H9 (cell line): ENCODE results near the gene E2F7. TPM values are rescaled to one million over a fixed set of nuclear protein-coding genes. Genes with fewer than 3 reads are reported as not detected.
A peak's percentile ranks its signal among the peaks of the same experiment; 100 is the strongest.

Experiments used
- DNase-seq: peaks from one replicate; pipeline ENCODE4 v3.0.0-alpha.2; 2017
- H2AFZ ChIP-seq: one replicate; pipeline ENCODE4 v1.6.1; 2013; ENCODE audit warnings: mild to moderate bottlenecking, low read length, control low read depth, moderate library complexity
- H2AK5ac ChIP-seq: 2 replicates; pipeline ENCODE4 v1.6.1; 2013; ENCODE audit warnings: low read length, control low read depth, mixed read lengths; ENCODE audit not compliant: insufficient read length
- H2BK120ac ChIP-seq: one replicate; pipeline ENCODE4 v1.6.1; 2013; ENCODE audit warnings: low read depth, mild to moderate bottlenecking, low read length, control low read depth, inconsistent platforms; ENCODE audit not compliant: poor library complexity, severe bottlenecking
- H2BK12ac ChIP-seq: 2 replicates; pipeline ENCODE4 v1.6.1; 2013; ENCODE audit warnings: low read length, control low read depth, mixed read lengths, low read depth; ENCODE audit not compliant: insufficient read length
- H2BK15ac ChIP-seq: 2 replicates; pipeline ENCODE4 v1.6.1; 2013; ENCODE audit warnings: low read depth, low read length, control low read depth
- H2BK20ac ChIP-seq: one replicate; pipeline ENCODE4 v1.6.1; 2013; ENCODE audit warnings: low read depth, mild to moderate bottlenecking, low read length, control low read depth, inconsistent platforms; ENCODE audit not compliant: poor library complexity, severe bottlenecking
- H2BK5ac ChIP-seq: 2 replicates; pipeline ENCODE4 v1.6.1; 2013; ENCODE audit warnings: low read length, control low read depth, mixed read lengths; ENCODE audit not compliant: insufficient read length
- H3K14ac ChIP-seq: 2 replicates; pipeline ENCODE4 v1.6.1; 2013; ENCODE audit warnings: low read length, control low read depth; ENCODE audit not compliant: insufficient read depth
- H3K18ac ChIP-seq: 2 replicates; pipeline ENCODE4 v1.6.1; 2013; ENCODE audit warnings: low read depth, mild to moderate bottlenecking, mixed read lengths, low read length, control low read depth; ENCODE audit not compliant: insufficient read length
- H3K23ac ChIP-seq: 2 replicates; pipeline ENCODE4 v1.6.1; 2013; ENCODE audit warnings: low read length, control low read depth, mixed read lengths, low read depth; ENCODE audit not compliant: insufficient read length
- H3K23me2 ChIP-seq: 2 replicates; pipeline ENCODE4 v1.6.1; 2013; ENCODE audit warnings: low read depth, mild to moderate bottlenecking, mixed read lengths, low read length, control low read depth; ENCODE audit not compliant: insufficient read length, poor library complexity, severe bottlenecking
- H3K27ac ChIP-seq: 2 replicates; pipeline ENCODE4 v1.5.1; 2013; ENCODE audit warnings: low read length, control low read depth, mixed read lengths, low read depth; ENCODE audit not compliant: insufficient read length
- H3K27me3 ChIP-seq: 2 replicates; pipeline ENCODE4 v1.6.1; 2013; ENCODE audit warnings: low read length, control low read depth, inconsistent platforms; ENCODE audit not compliant: insufficient read depth
- H3K4ac ChIP-seq: 2 replicates; pipeline ENCODE4 v1.6.1; 2013; ENCODE audit warnings: low read depth, mild to moderate bottlenecking, control low read depth, inconsistent platforms, low read length, moderate library complexity
- H3K4me1 ChIP-seq: 2 replicates; pipeline ENCODE4 v1.6.1; 2013; ENCODE audit warnings: low read length, control low read depth, inconsistent platforms; ENCODE audit not compliant: insufficient read depth
- H3K4me2 ChIP-seq: 2 replicates; pipeline ENCODE4 v1.6.1; 2013; ENCODE audit warnings: low read length, control low read depth, mixed read lengths; ENCODE audit not compliant: insufficient read length, insufficient read depth
- H3K56ac ChIP-seq: 2 replicates; pipeline ENCODE4 v1.6.1; 2013; ENCODE audit warnings: low read depth, mild to moderate bottlenecking, mixed read lengths, low read length, control low read depth; ENCODE audit not compliant: insufficient read length
- H3K79me1 ChIP-seq: 2 replicates; pipeline ENCODE4 v1.6.1; 2013; ENCODE audit warnings: low read depth, mild to moderate bottlenecking, moderate library complexity, low read length, control low read depth, inconsistent platforms; ENCODE audit not compliant: insufficient read depth, poor library complexity, severe bottlenecking
- H3K79me2 ChIP-seq: 2 replicates; pipeline ENCODE4 v1.6.1; 2013; ENCODE audit warnings: low read length, control low read depth, inconsistent platforms; ENCODE audit not compliant: insufficient read depth
- H3K9ac ChIP-seq: 2 replicates; pipeline ENCODE4 v1.6.1; 2013; ENCODE audit warnings: low read length, control low read depth, mixed read lengths; ENCODE audit not compliant: insufficient read length; ENCODE audit errors: extremely low read depth
- H3K9me3 ChIP-seq: one replicate; pipeline ENCODE4 v1.6.1; 2013; ENCODE audit warnings: low read depth, low read length, inconsistent platforms; ENCODE audit not compliant: control insufficient read depth
- H3T11ph ChIP-seq: one replicate; pipeline ENCODE4 v1.6.1; 2013; ENCODE audit warnings: mild to moderate bottlenecking, low read length, control low read depth, inconsistent platforms
- H4K20me1 ChIP-seq: one replicate; pipeline ENCODE4 v1.6.1; 2013; ENCODE audit not compliant: control insufficient read depth, insufficient read length, insufficient read depth
- H4K5ac ChIP-seq: 2 replicates; pipeline ENCODE4 v1.6.1; 2013; ENCODE audit warnings: low read depth, mild to moderate bottlenecking, mixed read lengths, low read length, control low read depth; ENCODE audit not compliant: insufficient read length
- H4K8ac ChIP-seq: replicated peaks from 2 replicates; pipeline ENCODE4 v1.6.1; 2013; ENCODE audit warnings: low read length, control low read depth, mixed read lengths, low read depth; ENCODE audit not compliant: insufficient read length
- H4K91ac ChIP-seq: 2 replicates; pipeline ENCODE4 v1.6.1; 2013; ENCODE audit warnings: low read depth, mild to moderate bottlenecking, moderate library complexity, mixed read lengths, low read length, control low read depth; ENCODE audit not compliant: insufficient read length
- H3K27ac Mint-ChIP-seq, 3 experiments: 2 replicates in 2 of 3; 3 replicates in 1 of 3; pipeline ENCODE4 v1.8.0; 2020 to 2021; ENCODE audit warnings: mixed read lengths in 3 of 3, mild to moderate bottlenecking in 1 of 3, moderate library complexity in 1 of 3
- H3K27me3 Mint-ChIP-seq: 2 replicates; pipeline ENCODE4 v1.8.0; 2021; ENCODE audit warnings: low read depth, mild to moderate bottlenecking, moderate library complexity, mixed read lengths
- H3K36me3 Mint-ChIP-seq, 3 experiments: 2 replicates in 2 of 3; 3 replicates in 1 of 3; pipeline ENCODE4 v1.8.0; 2020 to 2021; ENCODE audit warnings: low read depth in 3 of 3, mixed read lengths in 3 of 3; ENCODE audit not compliant: insufficient read depth in 1 of 3
- H3K4me1 Mint-ChIP-seq, 2 experiments: 2 replicates each; pipeline ENCODE4 v1.8.0; 2020; ENCODE audit warnings: mixed read lengths in 2 of 2
- H3K4me3 Mint-ChIP-seq, 2 experiments: 2 replicates in 1 of 2; 3 replicates in 1 of 2; pipeline ENCODE4 v1.8.0; 2020 to 2021; ENCODE audit warnings: mild to moderate bottlenecking in 2 of 2, mixed read lengths in 2 of 2, moderate library complexity in 1 of 2
- H3K9me3 Mint-ChIP-seq, 2 experiments: 2 replicates in 1 of 2; 3 replicates in 1 of 2; pipeline ENCODE4 v1.8.0; 2020; ENCODE audit warnings: mild to moderate bottlenecking in 2 of 2, mixed read lengths in 2 of 2, moderate library complexity in 1 of 2
- CTCF ChIP-seq: fragments of 200-600 bp; sonication (generic); conservative IDR thresholded peaks from 3 replicates; pipeline ENCODE4 v1.8.0; 2021; ENCODE audit warnings: antibody characterized with exemption, mild to moderate bottlenecking
- WGBS: extraction: QIAGEN DNeasy Blood & Tissue Kit; methylation state at CpG from one replicate; pipeline ENCODE4 v1.1.7; 2013; ENCODE audit warnings: missing lambda C conversion rate, low lambda C conversion rate, mixed read lengths; ENCODE audit not compliant: insufficient read length; ENCODE audit errors: extremely low coverage; 5-methylcytosine and 5-hydroxymethylcytosine counted together
- total RNA-seq: library from RNA; stranded (reverse); gene quantifications from 2 replicates; pipeline ENCODE4 v1.2.1, GENCODE V29; 2021

Gene E2F7
- total RNA-seq, 1 experiment from 2014 or later: 24.5 TPM

DNA sequence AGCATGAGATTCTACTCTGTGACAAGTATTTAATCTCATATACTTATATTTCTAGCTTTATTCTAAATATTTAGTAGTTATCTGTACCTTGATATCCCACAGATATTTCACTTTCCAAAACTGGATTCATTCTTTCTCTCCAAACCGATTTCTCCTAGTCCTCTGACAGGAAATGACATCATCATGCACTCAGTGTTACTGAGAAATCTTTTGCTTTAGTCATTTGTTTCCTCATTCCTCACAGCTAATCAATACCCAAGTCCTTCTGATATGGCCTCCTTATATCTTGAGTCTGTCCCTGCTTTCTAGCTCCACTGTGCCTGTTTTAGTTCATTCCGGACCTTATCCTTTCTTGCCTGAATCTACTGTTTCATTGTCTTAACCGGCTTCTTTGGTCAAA lies 39.4 kb upstream of the E2F7 start:
- Histone ChIP-seq H3K9me3 (no peaks in the 10 kb centered on the region), H3K27ac (no peak overlapping the region), H4K5ac (no peak overlapping the region), H2BK20ac (no peak overlapping the region), H3K14ac (no peak overlapping the region), H2BK120ac (no peak overlapping the region), H3K4me2 (no peak overlapping the region), H3K56ac (no peak overlapping the region), H3K23me2 (no peaks in the 10 kb centered on the region), H2AK5ac (no peak overlapping the region), H3K9ac (no peak overlapping the region), H3K79me1 (no peaks in the 10 kb centered on the region), H4K8ac (no peak overlapping the region), H2BK12ac (no peak overlapping the region), H2AFZ (no peak overlapping the region), H3K18ac (no peak overlapping the region), H3K27me3 (no peaks in the 10 kb centered on the region), H3K4me1 (no peaks in the 10 kb centered on the region), H2BK5ac (no peak overlapping the region), H3K4ac (no peak overlapping the region), H4K20me1 (no peaks in the 10 kb centered on the region), H3T11ph (no peak overlapping the region), H3K23ac (no peak overlapping the region), H3K79me2 (no peaks in the 10 kb centered on the region), H4K91ac (no peak overlapping the region), H2BK15ac (no peak overlapping the region)
- Mint-ChIP-seq H3K9me3 (no peaks in the 10 kb centered on the region), H3K4me3 (no peak overlapping the region), H3K27ac (peak overlapping the region in 1 of 3 experiments; percentile 5; a peak in 1 of 7 replicates), H3K4me1 (no peaks in the 10 kb centered on the region), H3K36me3 (no peaks in the 10 kb centered on the region), H3K27me3 (no peaks in the 10 kb centered on the region; the same call in 1 of the 2 replicates)
- no CpG with 5 or more reads among the region's 3 CpGs for WGBS
- DNase-seq: no peak
- TF ChIP-seq CTCF: no peak
